NCI-H1436 treated with DMSO at 0.1 percent for 48 hours (cell line): Measurements from ENCODE around the gene SCAMP1.

Experiments used
- DNase-seq: peaks from one replicate; lab custom pipeline; 2025; lab: John Stamatoyannopoulos, UW

The SCAMP1 gene

DNA sequence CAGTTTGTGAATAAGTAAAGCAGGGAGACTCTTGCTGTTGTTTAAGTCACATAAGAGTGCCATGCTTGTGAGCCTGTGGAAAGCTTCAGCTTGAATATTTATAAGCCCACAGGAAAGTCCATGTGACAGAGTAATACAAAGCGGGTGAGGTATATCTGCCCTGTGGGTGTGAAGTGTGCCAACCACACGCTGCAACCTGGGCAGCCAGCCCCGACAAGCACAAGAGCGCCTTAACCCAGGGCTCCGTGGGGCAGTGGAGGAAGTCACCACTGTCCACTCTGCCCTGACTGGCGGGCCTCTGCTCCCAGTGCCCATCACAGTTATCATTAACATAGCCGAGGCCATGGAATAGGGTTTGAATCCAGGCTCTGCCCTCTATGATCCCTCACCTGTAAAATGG, 132.2 kb downstream of the SCAMP1 start:
- DNase-seq = no peak

DNA sequence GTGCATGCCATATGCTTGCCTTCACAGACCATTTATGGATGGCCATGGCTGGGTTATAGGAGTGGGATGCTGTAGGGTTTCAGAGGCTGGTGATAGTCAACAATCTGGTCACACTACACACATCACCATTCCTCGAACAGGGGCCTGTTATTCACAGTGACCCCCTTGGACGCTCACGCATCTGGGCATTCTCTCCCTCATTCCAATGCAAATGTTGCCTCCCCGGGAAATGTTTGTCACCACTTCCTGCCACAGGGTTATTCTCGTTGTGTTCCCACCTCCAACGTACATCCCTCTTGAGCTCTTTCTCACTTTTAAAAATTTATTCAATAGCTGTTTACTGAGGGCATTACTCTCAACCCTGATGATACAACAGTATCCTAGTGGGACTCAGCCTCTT, 135.4 kb downstream of the SCAMP1 start:
- no peak for DNase-seq

DNA sequence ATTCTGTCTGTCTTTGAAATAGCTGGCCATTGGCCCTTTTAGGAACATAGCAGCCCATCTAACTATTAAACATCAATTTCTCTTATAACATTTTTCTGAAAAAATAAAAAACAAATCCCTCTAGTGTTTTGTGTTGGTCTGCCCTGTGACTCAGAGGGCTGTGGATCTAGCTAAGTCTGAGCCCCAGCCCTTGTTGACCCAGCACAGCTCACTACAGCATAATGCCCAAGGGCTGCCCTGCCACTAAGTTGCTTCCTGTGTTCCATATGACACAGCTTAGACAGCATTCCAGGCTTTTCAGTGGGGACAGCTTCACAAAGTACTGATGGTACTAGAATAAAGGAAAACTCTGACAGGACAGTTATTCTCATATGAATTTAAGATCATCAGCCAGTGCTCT, 136.0 kb downstream of the SCAMP1 start:
- DNase-seq = no peak

DNA sequence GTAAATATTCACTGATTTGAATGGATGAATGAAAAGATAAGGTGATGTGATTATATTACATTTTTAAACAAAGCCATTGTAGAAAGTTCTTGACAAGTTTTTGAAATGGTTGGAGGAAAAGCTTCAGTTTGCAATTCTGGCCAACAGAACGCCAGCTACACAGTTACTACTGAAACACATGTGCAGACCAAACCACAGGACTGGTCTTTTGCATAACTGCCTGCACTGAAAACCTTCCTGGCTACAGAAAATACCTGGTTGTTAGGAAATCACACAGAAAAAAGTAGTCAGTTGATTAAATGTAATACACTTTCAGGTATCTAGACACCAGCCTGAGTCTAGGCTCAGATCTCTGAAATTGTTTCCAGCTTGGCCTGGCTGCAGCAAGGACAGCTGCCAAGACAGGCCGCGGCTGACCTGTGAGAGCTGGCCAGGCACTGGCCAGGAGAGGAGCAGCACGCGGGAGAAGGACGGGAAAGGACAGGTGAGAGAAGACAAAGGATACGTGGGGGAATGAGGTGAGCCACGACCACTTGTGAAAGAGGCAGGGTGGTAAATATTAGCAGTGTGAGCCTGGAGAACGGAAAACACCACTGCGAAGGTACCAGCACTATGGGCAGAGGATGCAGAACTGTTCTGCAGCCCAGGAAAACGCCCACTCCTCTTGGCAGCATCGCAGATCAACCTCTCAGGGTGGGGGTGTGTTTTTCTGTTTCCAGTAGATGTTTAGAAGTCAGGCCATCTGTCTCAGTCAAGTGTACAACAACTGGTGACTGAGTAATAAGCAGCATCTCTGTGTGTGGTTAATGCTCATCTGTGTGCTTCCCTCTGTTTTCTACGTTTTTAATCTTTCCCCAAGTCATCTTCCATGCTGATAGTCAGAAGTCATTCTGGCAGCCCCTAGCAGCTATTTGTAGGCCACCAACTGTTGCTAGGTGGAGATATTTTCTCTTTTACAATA, 137.4 kb downstream of the SCAMP1 start:
- DNase-seq = no peak

DNA sequence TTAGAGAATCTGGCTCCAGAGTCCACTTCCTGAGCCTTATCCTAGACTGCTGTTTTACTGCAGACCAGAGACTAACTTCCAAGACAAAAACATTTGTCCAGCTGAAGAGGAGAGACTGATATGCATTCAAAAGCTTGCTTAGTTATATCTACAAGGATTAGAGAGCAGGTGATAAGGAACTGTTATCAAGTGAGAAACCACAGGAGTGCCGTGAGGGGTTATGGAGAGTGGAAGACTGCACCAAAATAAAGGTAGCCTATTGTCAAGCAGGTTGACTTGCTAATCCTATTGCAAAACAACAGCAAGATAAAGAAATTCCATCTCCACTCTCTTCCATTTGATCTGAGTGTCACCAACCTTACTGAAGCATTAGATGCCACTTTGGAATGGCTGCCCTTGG, 139.1 kb downstream of the SCAMP1 start:
- no peak for DNase-seq

DNA sequence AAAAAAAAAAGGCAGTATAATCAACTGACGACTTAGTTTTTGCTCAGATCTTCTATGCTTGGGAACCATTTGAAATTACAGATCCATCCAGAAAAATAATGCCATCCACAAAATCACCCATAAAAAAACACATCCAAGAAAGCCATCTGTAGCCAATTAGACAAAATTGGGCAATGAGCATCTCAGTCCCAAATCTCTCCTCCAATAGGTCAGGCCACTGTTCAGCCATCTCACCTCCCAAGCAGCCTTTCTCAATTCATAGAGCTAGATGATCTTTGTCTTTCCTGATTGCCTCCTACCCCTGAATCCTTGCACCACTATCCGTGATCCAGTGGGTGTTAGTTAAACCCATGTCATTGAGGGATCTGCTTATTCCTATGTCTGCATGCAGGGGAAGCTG, 139.6 kb downstream of the SCAMP1 start:
- no peak for DNase-seq

DNA sequence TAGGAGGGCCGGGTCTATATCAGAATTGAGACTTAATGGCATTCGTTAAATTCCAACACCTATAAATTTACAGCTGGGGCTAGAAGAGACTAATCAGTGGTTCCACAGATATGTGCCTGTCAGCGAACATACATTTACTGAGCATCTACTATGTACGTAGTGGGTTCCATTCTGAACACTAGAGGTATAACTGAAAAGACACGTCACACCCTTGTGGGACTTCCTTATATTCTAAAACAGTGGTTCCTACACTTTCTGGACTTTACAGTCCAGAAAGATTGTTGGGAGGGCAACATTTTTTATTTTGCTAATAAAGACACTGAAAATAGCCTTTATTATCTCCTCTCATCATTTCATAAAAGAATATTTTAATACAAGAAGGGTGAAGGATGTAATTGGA, 140.5 kb downstream of the SCAMP1 start:
- no peak for DNase-seq

DNA sequence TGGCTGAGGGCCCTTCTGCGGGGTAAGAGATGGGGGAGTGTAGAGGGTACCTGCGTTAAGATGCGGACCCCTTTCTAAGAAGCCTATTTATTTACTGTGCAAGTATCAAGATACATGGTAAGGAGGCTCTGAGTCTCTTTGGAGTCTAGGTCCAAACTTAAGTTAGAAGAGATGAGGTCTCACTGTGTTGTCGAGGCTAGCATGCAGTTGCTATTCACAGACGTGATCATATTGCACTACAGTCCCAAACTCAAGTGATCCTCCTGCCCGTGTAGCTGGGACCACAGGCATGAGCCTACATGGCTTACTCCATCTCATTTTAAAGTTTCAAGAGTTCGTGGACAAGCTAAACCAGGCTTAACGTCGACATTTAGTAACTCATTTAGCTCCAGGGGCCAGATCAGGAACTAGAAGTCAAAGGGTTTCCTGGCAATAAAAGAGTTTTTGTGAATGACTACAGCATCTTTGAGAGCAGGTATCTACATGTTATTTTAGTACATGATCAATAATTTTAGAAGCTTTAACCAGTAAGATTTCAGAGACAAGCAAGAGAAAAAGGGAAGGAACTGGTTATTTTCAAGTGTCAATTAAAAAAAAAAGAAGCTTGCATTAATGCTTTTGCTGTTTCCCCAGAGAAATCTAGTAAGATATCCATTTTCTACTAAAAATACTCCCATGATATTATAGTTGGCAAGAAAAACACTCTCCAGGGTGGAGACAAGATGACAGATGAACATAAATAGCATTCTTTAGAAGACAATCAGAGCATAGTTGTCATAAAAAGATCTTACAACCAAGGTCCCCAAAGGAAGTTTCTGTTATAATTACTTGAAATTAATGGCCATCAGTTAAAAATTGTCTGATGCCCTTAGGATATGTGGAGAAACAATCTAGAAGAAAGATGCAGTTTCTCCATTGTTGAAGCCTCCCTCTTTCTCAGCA, 141.3 kb downstream of the SCAMP1 start:
- DNase-seq = no peak

DNA sequence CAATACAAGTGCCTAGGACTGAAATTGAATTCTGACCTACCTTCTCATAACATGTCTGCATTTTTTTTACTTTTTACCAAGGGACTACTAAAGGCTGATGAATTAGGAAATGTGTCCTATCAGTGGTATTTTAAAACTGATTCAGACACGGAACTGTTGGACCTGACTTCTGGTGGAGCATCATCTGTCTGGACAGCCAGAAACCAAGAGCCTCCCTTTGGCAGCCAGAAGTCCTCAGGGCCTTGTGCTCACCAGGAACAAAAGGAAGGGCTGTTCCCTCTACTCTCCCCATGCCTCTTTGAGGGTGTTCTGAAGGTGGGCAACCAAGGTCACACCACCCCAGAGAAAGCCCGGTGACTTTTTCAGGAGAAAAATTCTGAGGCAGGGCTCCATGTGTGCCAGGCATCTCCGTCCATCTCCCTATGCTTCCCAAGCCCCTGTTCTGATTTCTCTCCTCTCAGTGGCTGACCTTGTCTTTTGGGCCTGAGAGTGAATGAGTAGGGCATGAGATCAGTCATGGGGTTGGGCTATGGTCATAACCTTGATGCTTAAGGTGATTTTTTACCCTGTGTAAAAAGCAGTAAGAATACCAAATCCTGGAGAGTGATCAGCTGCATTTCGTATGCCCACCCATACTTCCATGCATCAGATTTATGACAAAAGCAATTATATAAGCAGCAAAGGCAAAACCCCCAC, 143.7 kb downstream of the SCAMP1 start:
- DNase-seq = no peak

DNA sequence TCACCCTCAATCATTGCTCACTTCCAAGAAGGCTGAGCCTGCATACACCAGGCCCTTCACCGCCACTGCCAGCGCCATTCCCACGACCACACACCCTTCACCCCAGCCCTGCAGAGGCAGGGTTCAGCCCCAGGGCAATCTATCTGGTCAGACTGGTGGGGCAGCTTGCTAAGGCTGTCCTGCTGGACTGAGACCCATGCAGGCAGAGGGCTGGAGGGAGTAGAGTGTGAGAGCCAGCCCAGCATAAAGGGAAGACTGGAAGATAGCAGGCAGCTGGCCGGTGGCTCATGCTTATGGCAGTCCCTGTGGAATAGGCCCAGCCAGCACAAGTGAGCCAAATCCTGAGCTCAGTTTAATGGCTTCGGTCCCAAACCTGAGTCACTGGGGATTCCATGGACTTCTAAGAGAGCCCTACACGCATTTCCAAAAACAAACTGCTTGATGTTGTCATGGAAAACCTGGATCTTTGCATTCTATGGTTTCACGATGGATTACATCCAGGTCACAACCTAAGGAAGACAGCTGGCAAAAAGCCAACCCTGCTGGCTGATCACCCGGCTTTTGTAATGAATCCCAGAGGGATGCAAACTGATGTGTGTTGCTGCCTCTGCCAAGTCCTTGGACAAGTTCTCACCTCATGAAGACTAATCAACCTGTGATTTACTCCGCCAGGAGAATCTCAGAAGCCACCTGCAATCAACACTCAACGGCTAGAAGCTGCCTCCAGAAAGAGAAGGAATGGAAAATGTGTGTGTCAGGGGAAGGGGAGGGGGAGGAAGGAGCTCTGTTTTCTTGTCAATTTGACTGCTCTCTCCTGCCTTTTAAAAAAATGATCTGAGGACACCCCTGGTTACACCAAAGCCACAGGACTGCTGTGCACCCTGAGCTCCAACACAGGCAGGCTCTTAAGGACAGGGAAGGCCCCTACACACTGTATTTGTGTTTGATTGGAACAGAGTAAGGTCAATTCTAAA, 144.6 kb downstream of the SCAMP1 start:
- peak; percentile 44 for DNase-seq

DNA sequence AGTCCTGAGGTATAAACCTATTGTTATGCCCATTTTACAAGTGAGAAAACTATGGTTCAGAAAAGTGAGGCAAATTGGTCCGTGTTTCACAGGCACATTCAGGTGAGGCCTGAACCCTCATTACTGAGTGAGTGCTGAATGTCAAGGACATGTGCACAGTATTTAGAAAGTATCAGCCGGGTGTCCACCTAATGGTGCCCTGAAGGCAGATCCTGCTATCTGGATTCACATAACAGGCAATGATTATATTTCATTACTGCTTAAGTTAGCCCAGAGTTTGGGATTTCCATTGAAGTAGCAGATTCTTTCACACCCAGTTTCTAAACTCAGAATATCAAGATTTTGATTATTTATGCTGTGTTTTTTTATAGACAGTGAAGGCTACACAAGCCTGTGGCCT, 145.4 kb downstream of the SCAMP1 start:
- no peak for DNase-seq

DNA sequence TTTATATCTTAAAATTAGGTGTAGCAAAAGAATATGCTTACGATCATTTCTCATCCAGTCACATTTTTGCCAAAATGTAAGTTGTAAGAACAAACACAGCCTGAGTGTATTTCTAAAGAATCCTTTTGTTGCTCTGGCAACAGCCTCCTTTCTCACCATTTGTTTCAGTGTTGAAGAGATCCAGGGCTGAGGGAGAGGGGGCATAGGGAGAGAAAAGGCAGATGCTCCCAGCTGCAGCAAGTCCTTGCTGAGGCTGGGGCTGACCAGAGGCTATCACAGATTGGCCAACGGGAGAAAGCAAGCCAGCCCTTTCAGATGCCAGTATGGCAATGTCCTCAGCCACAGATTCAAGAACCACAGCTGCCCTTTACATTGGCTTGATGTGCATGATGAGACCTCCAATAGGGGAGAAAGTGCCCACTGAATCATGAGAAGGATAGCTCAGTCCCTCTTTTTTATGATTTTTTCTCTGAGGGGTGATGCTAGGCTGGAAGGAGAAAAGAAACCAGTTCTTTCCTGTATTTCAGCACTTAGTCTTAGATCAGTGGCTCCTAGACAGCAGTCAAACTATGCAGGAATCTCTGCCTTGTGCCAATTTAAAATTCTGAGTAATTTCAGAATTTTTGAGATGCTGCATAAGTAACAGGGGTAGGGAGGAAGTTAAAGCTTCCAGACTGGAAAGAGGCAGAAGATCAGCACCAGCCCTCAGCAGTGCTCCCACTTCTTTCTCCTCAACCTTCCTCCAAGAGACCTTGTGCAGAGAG, 146.0 kb downstream of the SCAMP1 start:
- DNase-seq = no peak

DNA sequence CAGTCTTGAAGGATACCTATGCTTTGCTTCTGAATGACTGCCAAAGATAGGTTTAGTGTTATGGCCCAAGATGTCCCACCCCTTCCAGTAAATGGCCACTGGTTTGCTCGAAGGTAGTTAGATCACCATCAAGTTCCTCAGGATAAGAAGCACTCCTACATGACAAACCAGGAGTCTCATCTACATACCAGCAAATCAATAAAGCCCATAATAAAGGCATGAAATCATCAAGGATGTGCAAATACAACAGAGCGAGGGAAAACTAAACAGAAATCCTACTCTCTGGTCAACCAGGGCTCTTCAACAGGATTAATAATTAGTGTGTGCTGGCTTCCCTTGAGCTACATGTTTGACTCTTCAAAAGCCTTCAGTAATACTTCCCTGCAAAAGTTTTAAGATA, 147.1 kb downstream of the SCAMP1 start:
- no peak for DNase-seq

DNA sequence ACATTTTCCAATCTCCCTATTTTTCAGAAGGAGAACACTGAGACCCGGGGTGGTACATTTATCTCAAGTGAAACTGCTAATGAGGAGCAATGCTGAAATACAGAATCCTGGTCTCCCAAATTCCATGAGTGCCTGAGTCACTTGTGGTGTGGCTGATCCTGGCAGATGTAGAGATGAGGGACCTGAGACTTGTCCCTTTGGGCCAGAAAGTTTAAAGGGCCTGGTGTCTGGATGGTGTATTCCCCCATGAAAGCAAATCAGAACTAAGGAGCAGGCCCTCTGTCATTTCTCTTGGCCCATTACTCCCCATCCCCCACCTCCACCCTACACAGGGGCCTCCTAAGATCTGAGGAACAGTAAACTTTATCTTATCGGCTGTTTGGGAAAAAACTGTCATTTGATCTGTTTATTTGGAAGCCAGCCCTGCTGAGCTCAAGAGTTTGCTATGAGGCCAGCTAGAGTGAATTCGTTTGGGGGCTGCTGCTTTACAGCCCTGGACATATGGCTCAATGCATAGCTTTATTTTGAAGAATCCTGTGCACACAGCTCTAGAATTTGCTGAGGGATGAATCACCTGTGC, 147.9 kb downstream of the SCAMP1 start:
- no peak for DNase-seq

DNA sequence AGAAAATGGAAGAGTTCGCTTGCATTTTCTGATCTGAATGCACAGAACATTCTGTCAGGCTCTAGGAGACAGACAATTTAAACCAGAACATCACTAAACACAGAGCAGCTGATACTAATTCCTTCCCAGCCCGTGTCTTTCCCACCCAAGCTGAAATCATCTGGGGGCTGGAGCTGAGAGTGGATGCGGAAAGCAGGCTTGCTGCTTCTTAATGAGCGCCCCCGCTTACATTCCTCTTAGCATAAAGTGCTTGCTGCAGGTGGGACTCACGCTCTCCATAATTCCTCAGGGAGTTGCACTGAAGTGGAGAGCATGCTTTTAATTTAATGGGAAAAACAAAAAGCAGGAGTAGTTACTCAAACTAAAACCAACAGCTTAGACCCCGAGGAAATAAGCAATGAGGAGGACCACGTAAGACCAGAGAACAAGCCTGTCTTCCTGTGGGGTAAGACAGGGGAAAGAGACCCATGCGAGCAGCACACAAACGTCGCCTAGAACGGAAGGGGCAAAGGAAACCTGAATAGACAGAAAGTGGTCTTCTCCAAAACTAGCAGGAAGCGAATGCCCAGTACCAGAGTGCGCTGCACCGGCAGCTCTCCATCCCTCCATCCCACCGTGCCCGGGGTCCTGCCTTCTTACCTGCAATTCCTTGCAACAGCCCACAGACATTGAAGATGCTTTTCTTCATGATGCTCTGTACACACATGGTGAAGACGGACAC, 148.9 kb downstream of the SCAMP1 start:
- DNase-seq = peak; percentile 22

DNA sequence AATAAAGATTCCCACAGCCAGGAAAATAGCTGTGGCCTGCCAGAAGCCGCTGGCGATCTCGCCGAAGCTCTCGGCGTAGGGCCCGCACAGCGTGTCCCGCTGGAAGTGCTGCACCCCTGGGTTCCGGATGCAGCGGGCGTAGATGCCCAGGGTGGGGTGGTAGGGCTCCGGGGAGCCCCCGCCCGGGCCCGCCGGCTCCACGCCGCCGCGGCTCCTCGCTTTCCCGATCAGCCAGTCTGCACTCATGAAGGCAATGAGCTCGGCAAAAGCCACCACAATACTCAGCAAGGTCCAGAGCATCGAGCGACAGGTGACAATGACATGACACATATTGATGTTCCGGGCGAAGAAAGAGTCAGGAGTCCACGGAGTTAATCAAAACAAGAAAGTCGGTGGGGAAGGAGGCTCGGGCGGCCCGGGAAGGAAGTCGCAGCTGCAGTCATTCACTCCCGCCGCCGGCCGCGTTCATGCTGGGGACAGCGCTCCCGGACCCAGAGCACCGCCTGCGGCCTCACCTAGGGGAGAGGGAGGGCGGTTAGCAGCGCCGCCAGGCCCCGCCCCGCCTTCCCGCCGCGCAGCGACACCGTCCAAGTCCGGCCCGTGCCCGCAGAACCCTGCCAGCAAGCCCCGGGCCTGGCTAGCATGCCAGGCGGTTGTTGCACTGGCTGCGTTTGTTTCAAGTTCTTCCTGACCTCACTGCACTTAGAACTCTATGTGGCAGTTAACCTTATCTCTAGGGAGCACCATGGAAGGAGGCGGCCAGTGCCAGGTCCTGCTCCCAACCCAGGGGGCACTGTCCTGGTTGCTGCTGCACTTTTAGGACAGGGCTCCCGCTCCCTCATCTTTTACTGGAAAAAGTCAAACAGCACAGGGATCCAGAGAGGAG, 149.7 kb downstream of the SCAMP1 start:
- DNase-seq = no peak

DNA sequence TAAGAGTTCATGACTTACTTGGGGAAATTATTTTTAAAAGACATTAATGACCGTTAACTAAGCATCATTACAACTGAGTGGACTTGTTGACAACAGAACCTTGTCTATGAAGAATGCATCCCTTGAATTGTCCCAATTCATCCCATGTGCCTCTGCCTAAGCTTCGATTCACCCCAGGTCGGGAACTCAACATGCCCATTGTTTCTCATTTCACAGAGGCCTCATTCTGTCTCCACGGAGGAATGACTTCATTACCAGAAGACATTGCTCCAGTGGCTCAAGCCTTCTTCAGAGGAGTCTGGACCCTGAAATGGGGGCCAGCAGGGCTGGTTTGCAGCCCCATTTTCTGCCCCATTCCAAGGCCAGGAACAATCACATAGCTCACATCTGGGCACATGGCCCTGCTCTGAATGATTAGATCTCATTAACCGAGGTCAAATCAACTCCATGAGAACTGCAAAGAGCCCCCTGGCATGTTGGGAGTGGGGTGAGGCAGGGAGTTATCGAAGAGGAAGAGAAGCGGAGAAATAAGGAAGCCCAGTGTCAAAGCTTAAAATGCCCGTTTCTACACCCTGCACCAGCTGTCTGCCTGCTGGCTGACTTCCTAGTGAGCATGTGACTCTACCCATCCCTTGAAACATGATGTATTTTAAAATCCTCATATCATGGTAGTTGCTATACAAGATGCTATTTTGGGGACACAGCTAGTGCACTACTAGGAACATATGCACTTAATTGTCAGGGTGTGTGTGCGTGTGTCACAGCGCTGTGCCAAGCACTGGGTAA, 150.9 kb downstream of the SCAMP1 start:
- DNase-seq = no peak
